Esophagus squamous epithelium (tissue), 5 donors: ENCODE results near the gene TMEM79. TPM values are rescaled to one million over a fixed set of nuclear protein-coding genes. Genes with fewer than 3 reads are reported as not detected.

Experiments
- DNase-seq: peaks from one replicate; lab custom pipeline; 2025; lab: John Stamatoyannopoulos, UW
- H3K27ac ChIP-seq, 4 donors: fragments of 200-600 bp; sonication (generic); one replicate each; pipeline ENCODE4 v1.5.1; 2016 to 2019; ENCODE audit warnings: mild to moderate bottlenecking in 1 of 4
- H3K27me3 ChIP-seq, 4 donors: fragments of 200-600 bp; sonication (generic); 1 replicate in 3 of 4; 2 replicates in 1 of 4; pipeline versions ENCODE4 v1.5.1 to v1.6.0; 2017 to 2021; ENCODE audit warnings: antibody characterized with exemption in 1 of 4
- H3K36me3 ChIP-seq, 3 donors: fragments of 200-600 bp; sonication (generic); one replicate each; pipeline ENCODE4 v1.5.1; 2016 to 2019
- H3K4me1 ChIP-seq, 3 donors: fragments of 200-600 bp; sonication (generic); one replicate each; pipeline ENCODE4 v1.5.1; 2017 to 2019
- H3K4me3 ChIP-seq, 4 donors: fragments of 200-600 bp; sonication (generic); 1 replicate in 3 of 4; 2 replicates in 1 of 4; pipeline ENCODE4 v1.5.1; 2016 to 2019; ENCODE audit warnings: mild to moderate bottlenecking in 2 of 4, moderate library complexity in 1 of 4
- H3K9me3 ChIP-seq, 3 donors: fragments of 200-600 bp; sonication (generic); one replicate each; pipeline ENCODE4 v1.5.1; 2016 to 2019
- POLR2A ChIP-seq, 4 donors: fragments of 450-650 bp; IDR thresholded peaks; one replicate each; pipeline ENCODE4 v1.6.1; 2017; ENCODE audit warnings: antibody characterized with exemption in 4 of 4, mild to moderate bottlenecking in 4 of 4, moderate library complexity in 3 of 4
- WGBS, 2 donors: methylation state at CpG; one replicate each; pipeline ENCODE4 v1.1.5; 2018; 5-methylcytosine and 5-hydroxymethylcytosine counted together
- intact Hi-C: fragments of 100-400 bp; cut with DNase I; formaldehyde crosslinking; loops from one replicate; pipeline ENCODE4 v1.15.0; 2022
- total RNA-seq, 4 donors: library from RNA; depleted of rRNA; stranded (reverse); fragments of >200 nt; gene quantifications; one replicate each; pipeline ENCODE4 v1.1.0, GENCODE V29; 2016
- TF ChIP-seq, protein P1 (sequence below), 6 experiments: fragments of 450-650 bp in 4 of 6; fragments of 200-600 bp in 2 of 6; sonication (generic) in 2 of 6; IDR thresholded peaks; one replicate each; pipeline ENCODE4 v1.5.1; 2016 to 2019; ENCODE audit warnings: antibody characterized with exemption in 6 of 6, mild to moderate bottlenecking in 4 of 6, moderate library complexity in 4 of 6
- donor health status: DM: yes; HTN: yes; CAD: no.

The TMEM79 gene, protein sequence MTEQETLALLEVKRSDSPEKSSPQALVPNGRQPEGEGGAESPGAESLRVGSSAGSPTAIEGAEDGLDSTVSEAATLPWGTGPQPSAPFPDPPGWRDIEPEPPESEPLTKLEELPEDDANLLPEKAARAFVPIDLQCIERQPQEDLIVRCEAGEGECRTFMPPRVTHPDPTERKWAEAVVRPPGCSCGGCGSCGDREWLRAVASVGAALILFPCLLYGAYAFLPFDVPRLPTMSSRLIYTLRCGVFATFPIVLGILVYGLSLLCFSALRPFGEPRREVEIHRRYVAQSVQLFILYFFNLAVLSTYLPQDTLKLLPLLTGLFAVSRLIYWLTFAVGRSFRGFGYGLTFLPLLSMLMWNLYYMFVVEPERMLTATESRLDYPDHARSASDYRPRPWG
- 100 to 1,000 TPM in 2 of 4 donors, 10 to 100 TPM in 2; 64.9 to 140 (median 104) TPM for total RNA-seq

DNA sequence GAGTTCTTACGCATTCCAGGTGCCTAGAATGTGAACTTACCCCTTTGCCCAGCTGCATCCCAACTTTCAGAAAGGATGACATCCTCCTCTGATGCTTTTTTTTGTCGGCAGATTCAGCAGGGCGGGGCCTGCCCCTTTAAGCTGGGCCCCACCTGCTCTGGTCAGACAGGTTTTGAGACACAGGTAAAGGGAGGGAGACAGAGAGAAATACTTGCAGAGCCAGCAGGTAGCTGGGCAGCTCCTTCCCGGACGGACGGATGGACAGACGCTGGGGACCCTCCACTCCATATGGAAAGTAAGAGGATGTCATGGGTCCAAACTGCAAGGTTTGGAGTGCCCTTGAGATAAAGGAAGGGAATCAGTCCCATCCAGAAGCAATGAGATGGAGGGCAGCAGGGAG, at the start of gene TMEM79:
TMEM79 (plus strand) TSS at position 214 of the 400 bp plus-strand sequence. CDS start 902 bp downstream, outside the sequence.
- 33 to 60% methylated on average over 6 of the region's 7 CpGs for WGBS, 2 donors
- Histone ChIP-seq H3K27ac (peak within 1 kb of the TSS; percentile 94 to 97 (median 96)), H3K9me3 (no peaks in the 10 kb centered on the region), H3K27me3 (no peaks in the 10 kb centered on the region), H3K4me3 (peak within 1 kb of the TSS; percentile 73 to 96 (median 82)), H3K4me1 (peaks cover 23 to 64% (median 24%) of the 10 kb centered on the region in 3 donors), H3K36me3 (peaks cover 0 to 55% (median 5%) of the 10 kb centered on the region in 3 donors)
- TF ChIP-seq POLR2A (IDR thresholded peaks at IDR 0.05) = peak in 3 of 4 donors; percentile 35 to 62 (median 60)
- TF ChIP-seq, protein P1, sequence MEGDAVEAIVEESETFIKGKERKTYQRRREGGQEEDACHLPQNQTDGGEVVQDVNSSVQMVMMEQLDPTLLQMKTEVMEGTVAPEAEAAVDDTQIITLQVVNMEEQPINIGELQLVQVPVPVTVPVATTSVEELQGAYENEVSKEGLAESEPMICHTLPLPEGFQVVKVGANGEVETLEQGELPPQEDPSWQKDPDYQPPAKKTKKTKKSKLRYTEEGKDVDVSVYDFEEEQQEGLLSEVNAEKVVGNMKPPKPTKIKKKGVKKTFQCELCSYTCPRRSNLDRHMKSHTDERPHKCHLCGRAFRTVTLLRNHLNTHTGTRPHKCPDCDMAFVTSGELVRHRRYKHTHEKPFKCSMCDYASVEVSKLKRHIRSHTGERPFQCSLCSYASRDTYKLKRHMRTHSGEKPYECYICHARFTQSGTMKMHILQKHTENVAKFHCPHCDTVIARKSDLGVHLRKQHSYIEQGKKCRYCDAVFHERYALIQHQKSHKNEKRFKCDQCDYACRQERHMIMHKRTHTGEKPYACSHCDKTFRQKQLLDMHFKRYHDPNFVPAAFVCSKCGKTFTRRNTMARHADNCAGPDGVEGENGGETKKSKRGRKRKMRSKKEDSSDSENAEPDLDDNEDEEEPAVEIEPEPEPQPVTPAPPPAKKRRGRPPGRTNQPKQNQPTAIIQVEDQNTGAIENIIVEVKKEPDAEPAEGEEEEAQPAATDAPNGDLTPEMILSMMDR (IDR thresholded peaks at IDR 0.05) = no peak
- intact Hi-C loops = no loop called here
- no peak for DNase-seq

DNA sequence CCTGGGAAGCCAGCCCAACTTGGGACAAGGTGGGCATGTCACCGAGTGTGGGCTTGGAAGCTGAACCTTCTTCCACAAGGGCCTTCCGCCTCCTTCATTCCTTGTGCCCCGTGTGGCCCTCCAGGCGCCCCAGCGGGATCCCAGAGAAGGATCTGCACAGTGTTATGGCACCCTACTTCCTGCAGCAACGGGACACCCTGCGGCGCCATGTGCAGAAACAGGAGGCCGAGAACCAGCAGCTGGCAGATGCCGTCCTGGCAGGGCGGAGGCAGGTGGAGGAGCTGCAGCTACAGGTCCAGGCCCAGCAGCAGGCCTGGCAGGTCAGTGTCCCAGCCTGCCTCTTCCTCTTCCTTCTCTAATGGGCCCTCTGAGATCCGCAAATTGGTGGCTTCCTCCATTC, 48.0 kb upstream of the TMEM79 start:
- TF ChIP-seq, protein P1 (IDR thresholded peaks at IDR 0.05) = no peak
- no peak for TF ChIP-seq POLR2A (IDR thresholded peaks at IDR 0.05)
- no peak overlapping the region for H3K27ac ChIP-seq
- peaks cover 15 to 100% (median 22%) of the 10 kb centered on the region in 3 donors for H3K36me3 ChIP-seq
- H3K27me3 ChIP-seq = no peaks in the 10 kb centered on the region
- WGBS, 2 donors = 66 to 82% methylated on average over 2 of the region's 12 CpGs
- no peak overlapping the region for H3K4me3 ChIP-seq
- peaks cover 0 to 3% (median 0%) of the 10 kb centered on the region in 3 donors for H3K4me1 ChIP-seq
- no peak for DNase-seq
- no peaks in the 10 kb centered on the region for H3K9me3 ChIP-seq
- intact Hi-C loops = no loop called here

DNA sequence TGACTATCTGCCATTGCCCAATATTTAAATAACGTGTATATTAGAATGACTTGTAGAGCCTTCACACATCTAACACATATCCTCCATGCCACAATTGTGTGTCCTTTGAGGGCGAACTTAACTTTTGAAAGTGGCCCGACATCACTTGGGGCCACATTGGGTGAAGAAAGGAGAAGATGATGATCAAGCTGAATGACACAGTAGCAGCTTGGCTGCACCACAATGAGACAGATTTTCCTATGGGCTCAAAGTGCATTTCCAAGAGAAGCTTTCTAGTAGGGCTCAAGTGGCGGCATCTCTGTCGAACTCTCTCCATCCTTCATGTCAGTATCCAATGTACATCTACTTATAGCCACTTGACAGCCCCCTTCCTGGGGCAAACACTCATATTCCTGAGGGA, 45.9 kb upstream of the TMEM79 start:
- no peaks in the 10 kb centered on the region for H3K9me3 ChIP-seq
- peaks cover 0 to 11% (median 0%) of the 10 kb centered on the region in 3 donors for H3K4me1 ChIP-seq
- DNase-seq = no peak
- WGBS, 2 donors = 93 to 94% methylated on average over 5 of the region's 5 CpGs
- intact Hi-C loops = no loop called here
- H3K4me3 ChIP-seq = no peak overlapping the region
- TF ChIP-seq, protein P1 (IDR thresholded peaks at IDR 0.05) = no peak
- TF ChIP-seq POLR2A (IDR thresholded peaks at IDR 0.05) = no peak
- no peaks in the 10 kb centered on the region for H3K27me3 ChIP-seq
- no peak overlapping the region for H3K27ac ChIP-seq
- H3K36me3 ChIP-seq = peaks cover 15 to 94% (median 22%) of the 10 kb centered on the region in 3 donors

DNA sequence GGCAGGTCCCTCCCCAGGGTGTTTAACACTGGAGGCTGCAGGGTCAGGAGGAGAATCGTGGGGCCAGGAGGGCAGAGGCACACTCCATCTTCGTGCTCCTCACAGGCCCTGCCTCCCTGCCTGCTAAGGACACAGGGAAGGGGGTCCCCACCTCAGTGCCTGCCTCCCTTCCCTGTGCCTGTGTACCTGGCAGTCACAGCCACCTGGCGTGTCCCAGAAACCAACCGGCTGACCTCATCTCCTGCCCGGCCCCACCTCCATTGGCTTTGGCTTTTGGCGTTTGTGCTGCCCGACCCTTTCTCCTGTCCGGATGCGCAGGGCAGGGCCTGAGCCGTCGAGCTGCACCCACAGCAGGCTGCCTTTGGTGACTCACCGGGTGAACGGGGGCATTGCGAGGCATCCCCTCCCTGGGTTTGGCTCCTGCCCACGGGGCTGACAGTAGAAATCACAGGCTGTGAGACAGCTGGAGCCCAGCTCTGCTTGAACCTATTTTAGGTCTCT, 42.8 kb upstream of the TMEM79 start:
- Histone ChIP-seq H3K27ac (no peak overlapping the region), H3K36me3 (peaks cover 10 to 63% (median 13%) of the 10 kb centered on the region in 3 donors), H3K4me1 (peaks cover 7 to 26% (median 12%) of the 10 kb centered on the region in 3 donors), H3K27me3 (peaks cover 0 to 19% (median 0%) of the 10 kb centered on the region in 4 donors), H3K9me3 (no peaks in the 10 kb centered on the region), H3K4me3 (no peak overlapping the region)
- intact Hi-C loops = no loop called here
- TF ChIP-seq POLR2A (IDR thresholded peaks at IDR 0.05) = no peak
- TF ChIP-seq, protein P1 (IDR thresholded peaks at IDR 0.05) = no peak
- no peak for DNase-seq
- WGBS, 2 donors = 34 to 50% methylated on average over 2 to 7 of the region's 15 CpGs

DNA sequence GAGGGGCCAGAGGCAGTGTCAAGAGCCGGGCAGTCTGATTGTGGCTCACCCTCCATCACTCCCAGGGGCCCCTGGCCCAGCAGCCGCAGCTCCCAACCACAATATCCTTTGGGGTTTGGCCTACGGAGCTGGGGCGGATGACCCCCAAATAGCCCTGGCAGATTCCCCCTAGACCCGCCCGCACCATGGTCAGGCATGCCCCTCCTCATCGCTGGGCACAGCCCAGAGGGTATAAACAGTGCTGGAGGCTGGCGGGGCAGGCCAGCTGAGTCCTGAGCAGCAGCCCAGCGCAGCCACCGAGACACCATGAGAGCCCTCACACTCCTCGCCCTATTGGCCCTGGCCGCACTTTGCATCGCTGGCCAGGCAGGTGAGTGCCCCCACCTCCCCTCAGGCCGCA, 42.2 kb upstream of the TMEM79 start, which contains the start of gene BGLAP:
BGLAP (plus strand) TSS at position 259 of the 400 bp plus-strand sequence; CDS start at position 307, 48 bp downstream.
- no peak for DNase-seq
- Histone ChIP-seq H3K9me3 (no peaks in the 10 kb centered on the region), H3K4me1 (peaks cover 7 to 31% (median 17%) of the 10 kb centered on the region in 3 donors), H3K36me3 (peaks cover 7 to 57% (median 8%) of the 10 kb centered on the region in 3 donors), H3K27me3 (peaks cover 0 to 21% (median 0%) of the 10 kb centered on the region in 4 donors), H3K27ac (no peak within 1 kb of the TSS), H3K4me3 (no peak within 1 kb of the TSS)
- whole genome bisulfite sequencing, 2 donors = 86 to 100% methylated on average over 1 to 7 of the region's 14 CpGs
- TF ChIP-seq POLR2A (IDR thresholded peaks at IDR 0.05) = no peak
- TF ChIP-seq, protein P1 (IDR thresholded peaks at IDR 0.05) = no peak
- intact Hi-C loops = no loop called here
